Endothelial cell of umbilical vein (primary cell): ENCODE data around the gene C10orf143. TPM values are rescaled to one million over a fixed set of nuclear protein-coding genes. Genes with fewer than 3 reads are reported as not detected.

Experiments used
- BruUV-seq: library from RNA; stranded (reverse); fragments of 400-500 nt; replicated peaks from 2 replicates; lab custom pipeline; 2021; lab: Mats Ljungman, UMichigan
- CTCF ChIA-PET: fragments of 300-600, 350-600 bp; sonication (Branson Sonifier 250); formaldehyde crosslinking; loops from one replicate; lab custom pipeline; 2021; ENCODE audit warnings: antibody characterized with exemption, inconsistent platforms; lab: Charles Lee
- POLR2A ChIA-PET: fragments of 300-600, 350-600 bp; sonication (Branson Sonifier 250); formaldehyde crosslinking; loops from one replicate; lab custom pipeline; 2021; ENCODE audit warnings: antibody characterized with exemption, inconsistent platforms; lab: Charles Lee
- DNase-seq: peaks from one replicate; pipeline ENCODE4 v3.0.0-alpha.2; 2011; ENCODE audit warnings: low read depth, low spot score
- FAIRE-seq: peaks from 2 replicates; lab custom pipeline; 2011; peaks lifted over from hg19 to GRCh38; lab: Jason Lieb, UNC
- H2AFZ ChIP-seq: 2 replicates; pipeline ENCODE4 v1.6.0; 2012; ENCODE audit warnings: low read depth, low read length, control low read depth, inconsistent platforms
- H3K27ac ChIP-seq: 2 replicates; pipeline ENCODE4 v1.5.1; 2011; ENCODE audit warnings: low read depth, mild to moderate bottlenecking, control low read depth, low read length, moderate library complexity; ENCODE audit not compliant: insufficient read depth
- H3K27me3 ChIP-seq, 2 experiments: 2 replicates each; pipeline versions ENCODE4 v1.6.0 to v1.6.1; 2011; ENCODE audit warnings: low read length in 2 of 2, mixed read lengths in 1 of 2; ENCODE audit not compliant: control insufficient read depth in 2 of 2, insufficient read depth in 2 of 2
- H3K36me3 ChIP-seq, 2 experiments: 2 replicates in 1 of 2; 3 replicates in 1 of 2; pipeline ENCODE4 v1.5.1; 2011; ENCODE audit warnings: low read length in 2 of 2, mild to moderate bottlenecking in 1 of 2, moderate library complexity in 1 of 2; ENCODE audit not compliant: control insufficient read depth in 2 of 2, insufficient read depth in 2 of 2; ENCODE audit errors: extremely low read depth in 1 of 2
- H3K4me1 ChIP-seq: 3 replicates; pipeline ENCODE4 v1.5.1; 2011; ENCODE audit warnings: mild to moderate bottlenecking, low read length; ENCODE audit not compliant: control insufficient read depth, insufficient read depth; ENCODE audit errors: extremely low read depth
- H3K4me2 ChIP-seq: 2 replicates; pipeline ENCODE4 v1.6.1; 2011; ENCODE audit warnings: low read length, control low read depth, mixed read lengths; ENCODE audit not compliant: insufficient read depth
- H3K4me3 ChIP-seq, 3 experiments: fragments of 200-600 bp in 1 of 3; sonication (generic), shearing (Covaris generic) in 1 of 3; replicated peaks in 1 of 3; 2 replicates each; pipeline ENCODE4 v1.5.1; 2011 to 2016; ENCODE audit warnings: control low read depth in 3 of 3, low read length in 3 of 3, mild to moderate bottlenecking in 2 of 3, inconsistent platforms in 1 of 3, low read depth in 1 of 3, moderate library complexity in 1 of 3; ENCODE audit not compliant: insufficient read depth in 1 of 3
- H3K79me2 ChIP-seq: 2 replicates; pipeline ENCODE4 v1.6.0; 2012; ENCODE audit warnings: low read length, inconsistent platforms; ENCODE audit not compliant: control insufficient read depth, insufficient read depth
- H3K9ac ChIP-seq: replicated peaks from 2 replicates; pipeline ENCODE3; 2011; ENCODE audit warnings: low read length, control low read depth; ENCODE audit not compliant: insufficient read depth; ENCODE audit errors: extremely low read depth
- H3K9me1 ChIP-seq: replicated peaks from 3 replicates; pipeline ENCODE4 v1.6.0; 2011; ENCODE audit warnings: mild to moderate bottlenecking, low read length; ENCODE audit not compliant: control insufficient read depth, insufficient read depth; ENCODE audit errors: extremely low read depth
- H3K9me3 ChIP-seq: replicated peaks from 2 replicates; pipeline ENCODE4 v1.5.1; 2012; ENCODE audit warnings: low read length, inconsistent platforms; ENCODE audit not compliant: control insufficient read depth, insufficient read depth
- H4K20me1 ChIP-seq: replicated peaks from 2 replicates; pipeline ENCODE3; 2011; ENCODE audit warnings: mild to moderate bottlenecking, low read length; ENCODE audit not compliant: control insufficient read depth, insufficient read depth; ENCODE audit errors: extremely low read depth
- EZH2 ChIP-seq: IDR thresholded peaks from 2 replicates; pipeline ENCODE4 v1.6.1; 2012; ENCODE audit warnings: borderline replicate concordance, low read depth, mild to moderate bottlenecking, moderate library complexity, low read length, inconsistent platforms; ENCODE audit not compliant: severe bottlenecking
- FOS ChIP-seq: IDR thresholded peaks from 2 replicates; pipeline ENCODE4 v1.6.1; 2011; ENCODE audit warnings: mild to moderate bottlenecking, low read length, moderate library complexity, borderline replicate concordance; ENCODE audit not compliant: insufficient read depth
- GATA2 ChIP-seq: IDR thresholded peaks from 2 replicates; pipeline ENCODE4 v1.7.0; 2011; ENCODE audit warnings: low read depth, mild to moderate bottlenecking, moderate library complexity, mixed read lengths, low read length; ENCODE audit not compliant: insufficient read length, insufficient read depth
- JUN ChIP-seq: IDR thresholded peaks from 2 replicates; pipeline ENCODE4 v1.6.1; 2011; ENCODE audit warnings: borderline replicate concordance, low read depth; ENCODE audit not compliant: insufficient read length, insufficient read depth
- MYC ChIP-seq: IDR thresholded peaks from one replicate; pipeline ENCODE4 v1.6.1; 2011; ENCODE audit warnings: mild to moderate bottlenecking, low read depth, low read length
- POLR2AphosphoS5 ChIP-seq: IDR thresholded peaks from 2 replicates; pipeline ENCODE4 v1.6.1; 2012; ENCODE audit warnings: low read depth, mild to moderate bottlenecking, control low read depth, low read length, moderate library complexity; ENCODE audit not compliant: insufficient read depth
- dilution Hi-C: fragments of 300-500 bp; cut with MboI; formaldehyde crosslinking; loops from one replicate; pipeline ENCODE4 v1.15.0; 2019; ENCODE audit warnings: low sequenced_read_pairs; ENCODE audit not compliant: extremely low pct_ligation_motif_present
- intact Hi-C: fragments of 100-400 bp; cut with micrococcal nuclease; formaldehyde crosslinking; loops from one replicate; pipeline ENCODE4 v1.10.0; 2022
- polyA plus RNA-seq, 4 experiments: library from polyadenylated mRNA; depleted of rRNA in 3 of 4; stranded (reverse) in 3 of 4; unstranded in 1 of 4; fragments of >200 nt; gene quantifications; 2 replicates each; pipeline versions ENCODE4 v1.2.1 to v1.2.3, GENCODE V29; 2011 to 2012; ENCODE audit warnings: missing spikeins in 1 of 4
- total RNA-seq: library from RNA; stranded (reverse); gene quantifications from 2 replicates; pipeline ENCODE4 v1.2.3, GENCODE V29; 2021
- TF ChIP-seq, protein P1 (sequence below): IDR thresholded peaks from 2 replicates; pipeline ENCODE4 v1.6.1; 2011; ENCODE audit not compliant: insufficient read depth, insufficient read length

The C10orf143 gene
- total and polyA plus RNA-seq, 2 donors (not counting 3 experiments of a cell fraction or from before 2014, with no cell fraction given) = 0.26 to 0.44 TPM

DNA sequence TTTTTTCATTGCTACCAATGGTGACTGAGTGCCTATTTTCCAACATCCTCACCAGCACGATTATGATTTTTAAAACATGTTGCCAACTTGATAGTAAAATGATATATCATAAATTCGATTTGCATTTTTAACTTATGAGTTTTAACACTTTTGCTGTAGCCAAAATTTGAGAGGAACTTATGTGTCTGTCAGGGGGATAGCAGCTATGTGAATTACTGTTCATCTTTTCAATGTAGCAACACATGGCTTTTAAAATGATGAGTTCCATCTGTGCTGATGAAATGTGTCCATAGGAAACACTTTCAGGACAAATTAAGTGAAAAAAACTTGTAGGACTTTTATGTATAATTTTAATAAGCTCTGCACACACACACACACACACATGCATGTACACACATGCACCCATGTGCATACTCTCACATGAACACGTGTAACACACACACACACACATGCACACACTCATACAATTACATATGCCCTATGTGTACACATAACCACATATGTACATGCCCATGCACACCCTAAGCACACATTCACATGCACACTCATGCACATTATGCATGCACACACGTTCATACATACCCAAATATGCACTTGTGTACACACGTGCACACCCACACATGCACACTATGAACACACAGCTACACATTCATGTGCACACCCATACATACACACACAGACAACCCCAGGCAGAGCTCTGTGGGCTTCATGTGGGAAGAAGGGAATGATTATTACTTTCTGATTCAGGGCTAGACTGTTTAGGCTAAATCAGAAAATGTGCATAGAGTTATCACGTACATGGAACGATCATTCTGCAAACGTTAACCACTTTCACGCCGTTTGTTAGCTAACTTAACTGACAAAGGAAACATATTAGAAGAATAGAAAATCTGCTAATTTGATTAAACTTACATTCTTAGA is 68.9 kb downstream of the C10orf143 start:
- no TSS peak for BruUV-seq
- ChIA-PET POLR2A (no interaction called here), CTCF (no interaction called here)
- intact Hi-C loops (no loop called here), dilution Hi-C loops (no loop called here)
- Histone ChIP-seq H3K9me1 (no peaks in the 10 kb centered on the region), H3K79me2 (no peaks in the 10 kb centered on the region), H3K27me3 (no peaks in the 10 kb centered on the region), H3K4me3 (no peak overlapping the region), H3K4me2 (no peak overlapping the region), H2AFZ (no peak overlapping the region), H3K27ac (no peak overlapping the region), H3K9ac (no peak overlapping the region), H4K20me1 (no peaks in the 10 kb centered on the region), H3K4me1 (no peaks in the 10 kb centered on the region), H3K36me3 (no peaks in the 10 kb centered on the region), H3K9me3 (no peaks in the 10 kb centered on the region)
- DNase-seq (no peak), FAIRE-seq (no peak)
- TF ChIP-seq EZH2 = no peak
- no peak for TF ChIP-seq FOS
- no peak for TF ChIP-seq GATA2
- no peak for TF ChIP-seq JUN
- no peak for TF ChIP-seq POLR2AphosphoS5

DNA sequence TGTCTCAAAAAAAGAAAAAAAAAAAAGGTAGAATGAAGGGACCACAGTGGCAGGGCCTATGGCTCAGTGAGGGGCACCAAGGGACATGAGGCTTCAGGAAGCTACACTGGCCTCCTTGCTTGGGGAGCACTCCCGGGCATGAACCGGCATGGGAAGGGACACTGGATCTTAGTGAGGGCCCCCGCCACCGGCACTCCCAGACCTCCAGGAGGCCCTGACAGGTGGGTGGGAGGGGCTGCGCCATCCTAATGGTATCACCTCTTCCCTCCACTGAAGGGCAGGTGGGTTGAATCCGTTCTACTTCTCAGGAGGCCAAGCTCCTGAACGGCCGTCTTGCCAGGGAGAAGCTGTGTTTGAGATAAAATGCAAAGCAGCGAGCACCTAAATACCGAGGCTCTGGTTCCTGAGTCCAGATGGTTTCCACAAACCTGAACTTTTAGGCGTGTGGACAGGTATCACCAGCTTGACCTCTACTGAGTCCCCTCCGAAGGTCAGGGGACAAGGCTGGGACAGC is 69.8 kb downstream of the C10orf143 start:
- Histone ChIP-seq H3K4me3 (no peak overlapping the region), H4K20me1 (no peaks in the 10 kb centered on the region), H3K79me2 (no peaks in the 10 kb centered on the region), H3K27ac (no peak overlapping the region), H3K9ac (no peak overlapping the region), H3K4me1 (no peaks in the 10 kb centered on the region), H3K4me2 (no peak overlapping the region), H3K27me3 (no peaks in the 10 kb centered on the region), H3K9me1 (no peaks in the 10 kb centered on the region), H3K36me3 (no peaks in the 10 kb centered on the region), H2AFZ (no peak overlapping the region), H3K9me3 (no peaks in the 10 kb centered on the region)
- intact Hi-C loops (no loop called here), dilution Hi-C loops (no loop called here)
- FAIRE-seq = no peak
- ChIA-PET POLR2A (no interaction called here), CTCF (no interaction called here)
- DNase-seq = no peak
- no peak for TF ChIP-seq MYC
- TF ChIP-seq, protein P1, sequence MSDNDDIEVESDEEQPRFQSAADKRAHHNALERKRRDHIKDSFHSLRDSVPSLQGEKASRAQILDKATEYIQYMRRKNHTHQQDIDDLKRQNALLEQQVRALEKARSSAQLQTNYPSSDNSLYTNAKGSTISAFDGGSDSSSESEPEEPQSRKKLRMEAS = no peak
- BruUV-seq = no TSS peak
